GM12878 (cell line): ENCODE data around the gene RAC2. TPM values are rescaled to one million over a fixed set of nuclear protein-coding genes. Genes with fewer than 3 reads are reported as not detected.
A peak's percentile ranks its signal among the peaks of the same experiment; 100 is the strongest.

Source experiments
- ATAC-seq: fragments of 200-7000 bp; cut with Tn5 transposase; 3 replicates; pipeline ENCODE4 v1.9.1; 2020; ENCODE audit warnings: mild to moderate bottlenecking, moderate library complexity
- BruUV-seq: library from RNA; stranded (reverse); fragments of 400-500 nt; replicated peaks from 2 replicates; lab custom pipeline; 2021; lab: Mats Ljungman, UMichigan
- CTCF ChIA-PET: fragments of 300-600 bp; sonication (Branson Sonifier 250); formaldehyde crosslinking; extraction: SDS; loops from one replicate; lab custom pipeline; 2021; ENCODE audit warnings: inconsistent platforms; lab: Yijun Ruan, JAX
- POLR2A ChIA-PET: fragments of 350-600 bp; formaldehyde crosslinking; extraction: SDS; loops from one replicate; lab custom pipeline; 2021; ENCODE audit warnings: inconsistent platforms; lab: Charles Lee
- RAD21 ChIA-PET: fragments of 300-600 bp; sonication (Branson Sonifier 250); formaldehyde crosslinking; loops from one replicate; lab custom pipeline; 2023; ENCODE audit warnings: antibody characterized with exemption; ENCODE audit not compliant: unreplicated experiment; lab: Charles Lee
- SMC1A ChIA-PET: fragments of 300-600 bp; sonication (Branson Sonifier 250); formaldehyde crosslinking; loops from one replicate; lab custom pipeline; 2023; ENCODE audit not compliant: unreplicated experiment, uncharacterized antibody; lab: Charles Lee
- DNase-seq: peaks from one replicate; pipeline ENCODE4 v3.0.0-alpha.2; 2011; ENCODE audit warnings: low read depth, low spot score
- FAIRE-seq: peaks from 3 replicates; lab custom pipeline; 2011; peaks lifted over from hg19 to GRCh38; lab: Jason Lieb, UNC
- H2AFZ ChIP-seq: 2 replicates; pipeline ENCODE4 v1.6.0; 2011; ENCODE audit warnings: low read depth, low read length, control low read depth; ENCODE audit not compliant: control insufficient read depth
- H3K27ac ChIP-seq: 2 replicates; pipeline ENCODE4 v1.5.1; 2011; ENCODE audit warnings: control low read depth; ENCODE audit not compliant: control insufficient read depth, insufficient read depth
- H3K27me3 ChIP-seq, 2 experiments: replicated peaks in 1 of 2; 2 replicates each; pipeline versions ENCODE4 v1.6.0 to v1.6.1; 2011; ENCODE audit warnings: low read length in 1 of 2; ENCODE audit not compliant: control insufficient read depth in 2 of 2, insufficient read depth in 2 of 2
- H3K36me3 ChIP-seq, 2 experiments: 2 replicates each; pipeline ENCODE4 v1.5.1; 2011; ENCODE audit warnings: low read length in 1 of 2; ENCODE audit not compliant: control insufficient read depth in 2 of 2, insufficient read depth in 2 of 2
- H3K4me1 ChIP-seq: 2 replicates; pipeline ENCODE4 v1.6.1; 2011; ENCODE audit warnings: mild to moderate bottlenecking, low read length, moderate library complexity, mixed read lengths; ENCODE audit not compliant: control insufficient read depth, insufficient read depth
- H3K4me2 ChIP-seq: 2 replicates; pipeline ENCODE4 v1.6.0; 2011; ENCODE audit warnings: control low read depth; ENCODE audit not compliant: control insufficient read depth, insufficient read depth
- H3K4me3 ChIP-seq: fragments of 200-600 bp; sonication (generic); 2 replicates; pipeline ENCODE4 v1.5.1; 2016
- H3K79me2 ChIP-seq: 2 replicates; pipeline ENCODE4 v1.6.0; 2011; ENCODE audit warnings: low read length; ENCODE audit not compliant: control insufficient read depth, insufficient read depth
- H3K9ac ChIP-seq: 2 replicates; pipeline ENCODE4 v1.8.0; 2011; ENCODE audit warnings: low read length, control low read depth, mixed read lengths; ENCODE audit not compliant: control insufficient read depth, insufficient read depth
- H3K9me3 ChIP-seq: replicated peaks from 3 replicates; pipeline ENCODE4 v1.5.1; 2011; ENCODE audit warnings: mild to moderate bottlenecking, low read length; ENCODE audit not compliant: control insufficient read depth, insufficient read depth
- H4K20me1 ChIP-seq: 2 replicates; pipeline ENCODE4 v1.6.0; 2011; ENCODE audit not compliant: control insufficient read depth, insufficient read depth
- ASH2L ChIP-seq: fragments of 300-600, 200-600 bp; sonication (generic); IDR thresholded peaks from 2 replicates; pipeline ENCODE4 v1.6.1; 2017; ENCODE audit warnings: low read depth, mild to moderate bottlenecking, borderline replicate concordance
- CHD4 ChIP-seq: fragments of 200-600 bp; sonication (generic); IDR thresholded peaks from 2 replicates; pipeline ENCODE4 v1.6.1; 2016; ENCODE audit warnings: mild to moderate bottlenecking
- FOS ChIP-seq: IDR thresholded peaks from 3 replicates; pipeline ENCODE4 v1.6.1; 2011; ENCODE audit warnings: borderline replicate concordance; ENCODE audit not compliant: insufficient read length; ENCODE audit errors: extremely low read depth
- IKZF1 ChIP-seq: fragments of 450-650 bp; conservative IDR thresholded peaks from 2 replicates; pipeline ENCODE4 v1.6.1; 2017; ENCODE audit warnings: antibody characterized with exemption, mild to moderate bottlenecking
- NFIC ChIP-seq: IDR thresholded peaks from 2 replicates; pipeline ENCODE4 v1.6.1; 2012; ENCODE audit warnings: low read depth, mild to moderate bottlenecking, inconsistent platforms, low read length, moderate library complexity
- NR2C1 ChIP-seq: fragments of 450-650 bp; IDR thresholded peaks from 2 replicates; pipeline ENCODE4 v1.6.1; 2017; ENCODE audit warnings: antibody characterized with exemption, mild to moderate bottlenecking, moderate library complexity
- NR2F1 ChIP-seq: fragments of 450-650 bp; conservative IDR thresholded peaks from 2 replicates; pipeline ENCODE4 v1.6.1; 2017; ENCODE audit warnings: mild to moderate bottlenecking
- RBBP5 ChIP-seq: fragments of 200-600 bp; sonication (generic); conservative IDR thresholded peaks from 2 replicates; pipeline ENCODE4 v1.6.1; 2016
- RCOR1 ChIP-seq: conservative IDR thresholded peaks from 2 replicates; pipeline ENCODE4 v1.6.1; 2012; ENCODE audit warnings: low read depth, low read length, improper control_type of control experiment
- RELA ChIP-seq: fragments of 450-650 bp; IDR thresholded peaks from 2 replicates; pipeline ENCODE4 v1.8.0; 2014; ENCODE audit warnings: borderline replicate concordance; ENCODE audit not compliant: partially characterized antibody
- SP1 ChIP-seq: IDR thresholded peaks from one replicate; pipeline ENCODE4 v1.6.1; 2011; ENCODE audit warnings: low read depth, low read length
- SPI1 ChIP-seq: IDR thresholded peaks from 2 replicates; pipeline ENCODE4 v1.6.1; 2011; ENCODE audit warnings: low read depth, mild to moderate bottlenecking, low read length, moderate library complexity, borderline replicate concordance; ENCODE audit not compliant: insufficient read depth
- YY1 ChIP-seq: IDR thresholded peaks from 2 replicates; pipeline ENCODE4 v1.6.1; 2011; ENCODE audit warnings: low read depth, mild to moderate bottlenecking, low read length
- WGBS: methylation state at CpG from one replicate; pipeline ENCODE4 v1.1.6; 2016; ENCODE audit warnings: low lambda C conversion rate; ENCODE audit not compliant: insufficient replicate concordance, insufficient coverage; ENCODE audit errors: missing lambda C conversion rate; 5-methylcytosine and 5-hydroxymethylcytosine counted together
- in situ Hi-C: fragments of 300-500 bp; cut with MboI; formaldehyde crosslinking; loops from 9 replicates; pipeline ENCODE4 v1.14.3; 2018; ENCODE audit warnings: mixed read lengths
- intact Hi-C: fragments of 100-400 bp; cut with micrococcal nuclease; formaldehyde crosslinking; loops from one replicate; pipeline ENCODE4 v1.14.2; 2022; ENCODE audit not compliant: unreplicated experiment
- polyA plus RNA-seq, 11 experiments: library from polyadenylated mRNA; depleted of rRNA in 4 of 11; unstranded in 6 of 11; stranded (reverse) in 5 of 11; fragments of >200 nt; fragmentation: Nextera tagmentation in 4 of 11; fragmentation: Illumina TruSeq in 1 of 11; extraction: Ambion mirVana in 4 of 11; extraction: Trizol in 1 of 11; gene quantifications; 1 replicate in 1 of 11; 2 replicates in 10 of 11; pipeline versions ENCODE4 v1.2.1 to v1.2.3, GENCODE V29; 2011 to 2016; ENCODE audit warnings: inconsistent platforms in 2 of 11, missing spikeins in 2 of 11, low read depth in 1 of 11
- total RNA-seq, 4 experiments: library from RNA; depleted of rRNA in 3 of 4; stranded (reverse); fragments of >200 nt in 3 of 4; fragmentation: Illumina TruSeq in 1 of 4; extraction: Trizol in 1 of 4; gene quantifications; 2 replicates each; pipeline versions ENCODE4 v1.2.1 to v1.2.3, GENCODE V29; 2013 to 2021
- TF ChIP-seq, protein P1 (sequence below): IDR thresholded peaks from 2 replicates; pipeline ENCODE4 v1.6.1; 2012; ENCODE audit warnings: low read depth, low read length, improper control_type of control experiment
- TF ChIP-seq, protein P2 (sequence below): fragments of 450-650 bp; IDR thresholded peaks from 2 replicates; pipeline ENCODE4 v1.6.1; 2018; ENCODE audit warnings: borderline replicate concordance, mild to moderate bottlenecking; ENCODE audit not compliant: partially characterized antibody

Gene RAC2
- total and polyA plus RNA-seq, 10 of the 15 experiments (the other 5 are each of a cell fraction or from before 2014, with no cell fraction given) = 102 to 386 (median 304) TPM

DNA sequence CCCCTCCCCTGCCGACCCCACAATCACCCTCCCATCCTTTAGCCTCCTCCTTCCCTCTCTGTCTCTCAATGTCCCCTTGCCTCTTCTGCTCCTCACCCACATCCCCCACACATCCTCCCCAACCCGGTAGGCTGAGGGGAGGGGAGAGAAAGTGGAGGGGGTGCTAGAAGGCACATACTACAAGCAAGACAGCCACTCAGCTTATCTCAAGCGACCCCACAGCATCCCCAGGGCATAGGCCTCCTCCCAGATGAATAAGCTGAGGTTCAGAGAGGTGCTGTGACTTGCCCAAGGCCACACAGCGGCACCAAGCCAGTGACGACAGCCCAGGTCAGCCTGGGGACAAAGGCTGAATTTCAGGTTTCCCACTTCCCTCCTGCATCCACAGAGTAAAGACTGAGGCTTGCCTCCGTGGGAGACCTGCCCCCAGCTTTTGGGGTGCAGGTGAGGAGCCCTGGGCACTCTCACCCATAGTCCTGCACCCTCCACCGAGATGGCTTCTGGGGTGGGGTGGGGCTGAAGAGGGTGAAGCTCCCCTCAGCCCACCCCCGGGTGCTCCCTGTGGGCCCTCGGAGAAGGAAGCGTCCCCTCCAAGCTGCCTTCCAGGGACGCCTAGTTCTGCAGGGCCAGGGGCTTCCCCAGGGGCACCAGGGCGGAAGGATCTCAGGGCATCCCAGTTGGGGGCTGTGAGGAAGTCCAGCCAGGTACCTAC lies 511 bp downstream of the RAC2 start (continued):
- TF ChIP-seq SP1 (no peak), YY1 (no peak), RCOR1 (0 out of 2 replicates have a peak, but pooled peaks have one; percentile 36), FOS (no peak), SPI1 (no peak; the same call in 1 of the 2 replicates), CHD4 (no peak), ASH2L (no peak)
- TF ChIP-seq, protein P1, sequence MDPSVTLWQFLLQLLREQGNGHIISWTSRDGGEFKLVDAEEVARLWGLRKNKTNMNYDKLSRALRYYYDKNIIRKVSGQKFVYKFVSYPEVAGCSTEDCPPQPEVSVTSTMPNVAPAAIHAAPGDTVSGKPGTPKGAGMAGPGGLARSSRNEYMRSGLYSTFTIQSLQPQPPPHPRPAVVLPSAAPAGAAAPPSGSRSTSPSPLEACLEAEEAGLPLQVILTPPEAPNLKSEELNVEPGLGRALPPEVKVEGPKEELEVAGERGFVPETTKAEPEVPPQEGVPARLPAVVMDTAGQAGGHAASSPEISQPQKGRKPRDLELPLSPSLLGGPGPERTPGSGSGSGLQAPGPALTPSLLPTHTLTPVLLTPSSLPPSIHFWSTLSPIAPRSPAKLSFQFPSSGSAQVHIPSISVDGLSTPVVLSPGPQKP = no peak; the same call in 1 of the 2 replicates

DNA sequence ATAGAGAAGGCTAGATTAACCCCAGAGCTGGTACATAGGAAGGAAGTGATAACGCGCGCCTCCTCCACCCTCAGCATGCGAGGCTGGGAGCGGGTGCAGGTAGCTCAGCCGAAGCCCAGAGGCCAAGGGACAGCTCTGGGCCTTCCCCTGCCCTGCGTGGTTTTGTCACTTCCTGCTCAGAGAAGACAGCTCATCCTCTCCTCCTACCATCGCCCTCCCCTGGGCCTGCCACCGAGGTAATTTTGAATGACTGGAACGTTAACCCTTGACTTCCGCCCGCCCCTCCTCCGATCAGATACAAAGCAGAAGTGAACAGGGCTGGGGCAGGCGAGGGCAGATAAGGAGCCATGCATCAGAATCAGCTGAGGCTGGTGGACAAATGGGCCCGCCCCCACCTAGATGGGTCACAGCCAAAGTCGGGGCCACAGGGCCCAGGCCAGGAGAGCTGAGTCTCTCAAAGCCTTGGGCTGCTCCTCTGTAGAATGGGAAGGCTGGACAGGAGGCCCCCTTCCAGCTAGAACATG lies 1.6 kb downstream of the RAC2 start:
- Histone ChIP-seq H4K20me1 (0 out of 2 replicates have a peak, but pooled peaks cover 2% of the 10 kb centered on the region), H3K9me3 (no peaks in the 10 kb centered on the region), H3K4me2 (peak overlapping the region; percentile 73), H3K9ac (peak overlapping the region; percentile 98), H3K27ac (peak overlapping the region; percentile 96), H3K36me3 (peaks cover 26 to 31% of the 10 kb centered on the region in 2 experiments), H3K27me3 (no peaks in the 10 kb centered on the region), H3K79me2 (peaks cover 67% of the 10 kb centered on the region), H3K4me3 (peak overlapping the region; percentile 91), H3K4me1 (peaks cover 58% of the 10 kb centered on the region), H2AFZ (no peak overlapping the region)
- ATAC-seq (peak; percentile 79), DNase-seq (peak; percentile 92), FAIRE-seq (peak; percentile 35)
- ChIA-PET CTCF (interaction anchor here (0.6 to 12.8 kb wide), 16 partner anchors 10 to 196 kb away, joined by 3 to 265 read pairs (median 7); no protein-coding TSS in a partner anchor), POLR2A (interaction anchor here (0.6 to 12.5 kb wide), 15 partner anchors 8 to 383 kb away, joined by 3 to 246 read pairs (median 7); partner anchors contain the start of genes CYTH4, IL2RB, MFNG and NCF4), SMC1A (interaction anchor here (0.9 to 10.3 kb wide), 18 partner anchors 12 to 328 kb away, joined by 3 to 165 read pairs (median 4); partner anchors contain the start of gene IL2RB), RAD21 (interaction anchor here (0.7 to 9.8 kb wide), 17 partner anchors 10 to 380 kb away, joined by 3 to 196 read pairs (median 9); partner anchors contain the start of genes CYTH4, IL2RB and MFNG)
- in situ Hi-C loops = no loop called here
- WGBS = under 1% methylated on average over 16 of the region's 16 CpGs
- no TSS peak for BruUV-seq
- intact Hi-C loops = loop anchor here (5.0 kb wide), 1 partner anchor 80 kb away; no protein-coding TSS in a partner anchor
- TF ChIP-seq NR2F1 (peak; percentile 86), RELA (peak; percentile 14), YY1 (peak; percentile 41; the same call in 1 of the 2 replicates), NR2C1 (peak; percentile 56), RBBP5 (no peak), NFIC (no peak), IKZF1 (peak; percentile 50; the same call in 1 of the 2 replicates)
- TF ChIP-seq, protein P2, sequence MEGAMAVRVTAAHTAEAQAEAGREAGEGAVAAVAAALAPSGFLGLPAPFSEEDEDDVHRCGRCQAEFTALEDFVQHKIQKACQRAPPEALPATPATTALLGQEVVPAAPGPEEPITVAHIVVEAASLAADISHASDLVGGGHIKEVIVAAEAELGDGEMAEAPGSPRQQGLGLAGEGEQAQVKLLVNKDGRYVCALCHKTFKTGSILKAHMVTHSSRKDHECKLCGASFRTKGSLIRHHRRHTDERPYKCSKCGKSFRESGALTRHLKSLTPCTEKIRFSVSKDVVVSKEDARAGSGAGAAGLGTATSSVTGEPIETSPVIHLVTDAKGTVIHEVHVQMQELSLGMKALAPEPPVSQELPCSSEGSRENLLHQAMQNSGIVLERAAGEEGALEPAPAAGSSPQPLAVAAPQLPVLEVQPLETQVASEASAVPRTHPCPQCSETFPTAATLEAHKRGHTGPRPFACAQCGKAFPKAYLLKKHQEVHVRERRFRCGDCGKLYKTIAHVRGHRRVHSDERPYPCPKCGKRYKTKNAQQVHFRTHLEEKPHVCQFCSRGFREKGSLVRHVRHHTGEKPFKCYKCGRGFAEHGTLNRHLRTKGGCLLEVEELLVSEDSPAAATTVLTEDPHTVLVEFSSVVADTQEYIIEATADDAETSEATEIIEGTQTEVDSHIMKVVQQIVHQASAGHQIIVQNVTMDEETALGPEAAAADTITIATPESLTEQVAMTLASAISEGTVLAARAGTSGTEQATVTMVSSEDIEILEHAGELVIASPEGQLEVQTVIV = no peak
